Neural cell (in vitro differentiated cells): ENCODE measurements around the gene IL20RA.

Experiments used
- CTCF ChIP-seq: fragments of 450-650 bp; IDR thresholded peaks from 2 replicates; pipeline ENCODE4 v1.5.1; 2014; ENCODE audit warnings: antibody characterized with exemption, mild to moderate bottlenecking, moderate library complexity; ENCODE audit not compliant: poor library complexity, severe bottlenecking
- EP300 ChIP-seq: fragments of 450-650 bp; conservative IDR thresholded peaks from 2 replicates; pipeline ENCODE4 v1.6.1; 2014; ENCODE audit warnings: antibody characterized with exemption, mild to moderate bottlenecking, moderate library complexity; ENCODE audit not compliant: poor library complexity, severe bottlenecking
- EZH2 ChIP-seq: fragments of 200-600, 300-800 bp; shearing (Covaris generic), sonication (generic); IDR thresholded peaks from 2 replicates; pipeline ENCODE4 v1.6.1; 2014; ENCODE audit warnings: antibody characterized with exemption, low read length, borderline replicate concordance, mild to moderate bottlenecking; ENCODE audit not compliant: insufficient read depth, poor library complexity, severe bottlenecking
- MXI1 ChIP-seq: fragments of 450-650 bp; conservative IDR thresholded peaks from 2 replicates; pipeline ENCODE4 v1.6.1; 2014; ENCODE audit warnings: antibody characterized with exemption, mild to moderate bottlenecking; ENCODE audit not compliant: poor library complexity, severe bottlenecking
- POLR2AphosphoS5 ChIP-seq: IDR thresholded peaks from 2 replicates; pipeline ENCODE4 v1.6.1; 2012
- RAD21 ChIP-seq: fragments of 450-650 bp; conservative IDR thresholded peaks from 2 replicates; pipeline ENCODE4 v1.6.1; 2014; ENCODE audit warnings: antibody characterized with exemption, mild to moderate bottlenecking, moderate library complexity
- TAF1 ChIP-seq: IDR thresholded peaks from 2 replicates; pipeline ENCODE4 v1.6.1; 2012; ENCODE audit warnings: low read depth

- TF ChIP-seq POLR2AphosphoS5 (no peak), EZH2 (no peak), CTCF (no peak), RAD21 (no peak), MXI1 (no peak), EP300 (no peak), TAF1 (no peak)
These were observed 61.8 kb downstream of the IL20RA start for GRCh38 chr6:136982928-136983327.
